Heart left ventricle (tissue), 16 donors: ENCODE measurements around the gene PDHB. TPM values are rescaled to one million over a fixed set of nuclear protein-coding genes. Genes with fewer than 3 reads are reported as not detected.

Experiments used
- ATAC-seq, 4 donors: fragments of 200-7000 bp; cut with Tn5 transposase; one replicate each; pipeline ENCODE4 v1.9.1; 2020 to 2022; ENCODE audit warnings: moderate library complexity in 4 of 4, mild to moderate bottlenecking in 3 of 4, moderate number of reproducible peaks in 1 of 4
- DNase-seq, 5 donors: peaks; one replicate each; pipeline ENCODE4 v3.0.0-alpha.2; 2020
- H3K27ac ChIP-seq, 12 donors: fragments of 200-600 bp; sonication (generic) in 4 of 12; one replicate each; pipeline versions ENCODE4 v1.5.0 to v1.8.0; 2016 to 2022; ENCODE audit warnings: mild to moderate bottlenecking in 2 of 12
- H3K27me3 ChIP-seq, 9 donors: fragments of 200-600 bp; sonication (generic) in 2 of 9; one replicate each; pipeline versions ENCODE4 v1.5.1 to v1.8.0; 2016 to 2022; ENCODE audit warnings: mild to moderate bottlenecking in 3 of 9
- H3K36me3 ChIP-seq, 9 donors: fragments of 200-600 bp; sonication (generic) in 2 of 9; one replicate each; pipeline versions ENCODE4 v1.5.0 to v1.8.0; 2018 to 2022; ENCODE audit warnings: mild to moderate bottlenecking in 2 of 9
- H3K4me1 ChIP-seq, 12 donors: fragments of 200-600 bp; sonication (generic) in 4 of 12; one replicate each; pipeline versions ENCODE4 v1.5.0 to v1.8.0; 2016 to 2022; ENCODE audit warnings: mild to moderate bottlenecking in 3 of 12
- H3K4me3 ChIP-seq, 12 donors: fragments of 200-600 bp; sonication (generic) in 4 of 12; one replicate each; pipeline versions ENCODE4 v1.5.0 to v1.8.0; 2017 to 2022; ENCODE audit warnings: mild to moderate bottlenecking in 9 of 12, moderate library complexity in 4 of 12
- H3K9me3 ChIP-seq, 12 donors: fragments of 200-600 bp; sonication (generic) in 4 of 12; one replicate each; pipeline versions ENCODE4 v1.5.0 to v1.8.0; 2016 to 2022; ENCODE audit warnings: mild to moderate bottlenecking in 1 of 12
- CTCF ChIP-seq, 12 donors: fragments of 200-600 bp; sonication (generic) in 4 of 12; IDR thresholded peaks; one replicate each; pipeline versions ENCODE4 v1.5.0 to v1.8.0; 2018 to 2022; ENCODE audit warnings: antibody characterized with exemption in 12 of 12, mild to moderate bottlenecking in 5 of 12
- POLR2A ChIP-seq, 2 donors: fragments of 450-650 bp; IDR thresholded peaks; one replicate each; pipeline ENCODE4 v1.6.1; 2017; ENCODE audit warnings: antibody characterized with exemption in 2 of 2, mild to moderate bottlenecking in 2 of 2, moderate library complexity in 2 of 2
- WGBS, 4 donors: extraction: QIAGEN DNeasy Blood & Tissue Kit in 2 of 4; methylation state at CpG; one replicate each; pipeline versions ENCODE4 v1.1.5 to v1.1.7; 2013 to 2018; 5-methylcytosine and 5-hydroxymethylcytosine counted together
- intact Hi-C, 10 donors: fragments of 100-400 bp; cut with DNase I; formaldehyde crosslinking; loops; one replicate each; pipeline versions ENCODE4 v1.11.1 to v1.14.2; 2022
- polyA plus RNA-seq, 2 donors: library from polyadenylated mRNA; stranded (reverse); fragments of 200-250 nt; gene quantifications; one replicate each; pipeline ENCODE4 v1.2.3, GENCODE V29; 2013
- total RNA-seq, 9 donors: library from RNA; depleted of rRNA in 2 of 9; stranded (reverse); fragments of >200 nt in 2 of 9; fragmentation: NEBNext Ultra II Directional in 3 of 9; extraction: Animal tissue kit (Norgen Biotek cat#: 25700) in 3 of 9; gene quantifications; one replicate each; pipeline versions ENCODE4 v1.1.0 to v1.2.4, GENCODE V29; 2016 to 2023
- donor health status: ischemic (EF 13 %, LVEDD 7.1; RV severe dilation, severe dysfunction).
- donor health status: healthy with polysubstance abuse.
- donor health status: DM: no; HTN: yes; CAD: no.
- donor health status: DM: no; HTN: no; CAD: no.
- donor health status: ischemic (EF 25% LVEDD 6.9; RV normal size, moderate dysfunction).
- donor health status: ischemic (EF 25% LVEDD 5.7; RV mildly dilated, moderate dysfunction).
- donor health status: healthy.
- donor health status: DM: yes; HTN: yes; CAD: no.
- donor health status: ischemic (EF 35%, LVEDD 5.7; RV mildly dilated, moderate dysfunction).
- donor health status: nonischemic (EF 11% LVEDD 7.7; RV severe dilation, severe dysfunction).
- donor health status: DM: yes; HTN: yes; CAD: no.
- donor health status: PGD.
- donor health status: ischemic (EF 29% LVEDD 5.4; RV normal size, mild dysfunction).
- donor health status: nonischemic (EF 23%, LVEDD 6.1; RV moderate dilation, normal function).

PDHB gene
- total and polyA plus RNA-seq, 11 donors = 133 to 274 (median 192) TPM

GRCh38 chr3:58379351-58380073, 54.1 kb downstream of the PDHB start:
- no peaks in the 10 kb centered on the region for H3K27me3 ChIP-seq

GRCh38 chr3:58377750-58378149, 55.9 kb downstream of the PDHB start:
- no peaks in the 10 kb centered on the region for H3K9me3 ChIP-seq
- 62 to 86% (median 75%) methylated on average over 4 of the region's 4 CpGs for WGBS, 4 donors
- H3K4me1 ChIP-seq = peaks cover 0 to 3% (median 0%) of the 10 kb centered on the region in 12 donors
- TF ChIP-seq POLR2A (IDR thresholded peaks at IDR 0.05) (no peak), CTCF (IDR thresholded peaks at IDR 0.05) (no peak)
- intact Hi-C loops = no loop called here
- H3K4me3 ChIP-seq = no peak overlapping the region
- DNase-seq (no peak), ATAC-seq (no peak)
- no peaks in the 10 kb centered on the region for H3K27me3 ChIP-seq
- peaks cover 0 to 9% (median 3%) of the 10 kb centered on the region in 9 donors for H3K36me3 ChIP-seq
- no peak overlapping the region for H3K27ac ChIP-seq

More at GRCh38 chr3:58379351-58380073, 54.1 kb downstream of the PDHB start:
- no peaks in the 10 kb centered on the region for H3K9me3 ChIP-seq
- intact Hi-C loops = no loop called here
- ATAC-seq = no peak
- no peak for DNase-seq
- H3K4me1 ChIP-seq = peaks cover 0 to 15% (median 0%) of the 10 kb centered on the region in 12 donors
- 82 to 91% (median 90%) methylated on average over 4 of the region's 4 CpGs for WGBS, 4 donors
- no peak overlapping the region for H3K4me3 ChIP-seq
- TF ChIP-seq CTCF (IDR thresholded peaks at IDR 0.05) (no peak), POLR2A (IDR thresholded peaks at IDR 0.05) (no peak)
- peaks cover 0 to 25% (median 11%) of the 10 kb centered on the region in 9 donors for H3K36me3 ChIP-seq
- no peak overlapping the region for H3K27ac ChIP-seq

Other genes with a start within 250 kb of the PDHB start
- 1 to 10 TPM in 5 of 9 donors, under 1 TPM in 4; 0.44 to 4.1 (median 1.1) TPM for gene DNASE1L3, start 222.9 kb downstream of the PDHB start, total RNA-seq
- 1 to 10 TPM; 1.2 to 1.3 TPM for gene DNASE1L3, start 222.9 kb downstream of the PDHB start, polyA plus RNA-seq
- gene ABHD6, start 196.0 kb downstream of the PDHB start, total RNA-seq = 10 to 100 TPM in 3 of 9 donors, 1 to 10 TPM in 6; 6.0 to 14.6 (median 6.9) TPM
- gene ABHD6, start 196.0 kb downstream of the PDHB start, polyA plus RNA-seq = 1 to 10 TPM; 2.9 to 8.0 TPM
- 10 to 100 TPM in 8 of 9 donors, 1 to 10 TPM in 1; 9.6 to 32.4 (median 24.0) TPM for gene RPP14, start 127.6 kb downstream of the PDHB start, total RNA-seq
- 10 to 100 TPM; 18.6 to 27.9 TPM for gene RPP14, start 127.6 kb downstream of the PDHB start, polyA plus RNA-seq
- 10 to 100 TPM in 6 of 9 donors, 1 to 10 TPM in 3; 5.7 to 21.6 (median 12.4) TPM for gene HTD2, start 127.3 kb downstream of the PDHB start, total RNA-seq
- gene HTD2, start 127.3 kb downstream of the PDHB start, polyA plus RNA-seq = 10 to 100 TPM in 1 of 2 donors, 1 to 10 TPM in 1; 2.7 to 19.0 TPM
- gene PXK, start 100.9 kb downstream of the PDHB start, total RNA-seq = 10 to 100 TPM in 7 of 9 donors, 1 to 10 TPM in 2; 8.2 to 24.3 (median 13.6) TPM
- 10 to 100 TPM in 1 of 2 donors, 1 to 10 TPM in 1; 3.4 to 12.1 TPM for gene PXK, start 100.9 kb downstream of the PDHB start, polyA plus RNA-seq
- gene KCTD6, start 58.3 kb upstream of the PDHB start, total RNA-seq = 10 to 100 TPM in 1 of 9 donors, 1 to 10 TPM in 8; 5.7 to 10.5 (median 6.9) TPM
- gene KCTD6, start 58.3 kb upstream of the PDHB start, polyA plus RNA-seq = 1 to 10 TPM; 6.8 to 7.0 TPM
- gene ACOX2, start 103.4 kb upstream of the PDHB start, total RNA-seq = 10 to 100 TPM; 17.6 to 41.9 (median 31.1) TPM
- 10 to 100 TPM in 1 of 2 donors, 1 to 10 TPM in 1; 6.6 to 38.4 TPM for gene ACOX2, start 103.4 kb upstream of the PDHB start, polyA plus RNA-seq
- gene FAM107A, start 143.6 kb upstream of the PDHB start, total RNA-seq = 100 to 1,000 TPM in 3 of 9 donors, 10 to 100 TPM in 6; 24.6 to 144 (median 62.5) TPM
- gene FAM107A, start 143.6 kb upstream of the PDHB start, polyA plus RNA-seq = 10 to 100 TPM; 39.2 to 47.9 TPM
- not detected for gene FAM3D, start 232.9 kb upstream of the PDHB start, total RNA-seq
- under 1 TPM in 1 of 2 donors, not detected in 1; 0.06 TPM for gene FAM3D, start 232.9 kb upstream of the PDHB start, polyA plus RNA-seq